GM19035 (cell line): ENCODE data around the gene CISD1.

Experiments
- ATAC-seq: cut with Tn5 transposase; IDR thresholded peaks from one replicate; pipeline ENCODE4 v1.9.1; 2021; ENCODE audit not compliant: unreplicated experiment

Gene CISD1

DNA sequence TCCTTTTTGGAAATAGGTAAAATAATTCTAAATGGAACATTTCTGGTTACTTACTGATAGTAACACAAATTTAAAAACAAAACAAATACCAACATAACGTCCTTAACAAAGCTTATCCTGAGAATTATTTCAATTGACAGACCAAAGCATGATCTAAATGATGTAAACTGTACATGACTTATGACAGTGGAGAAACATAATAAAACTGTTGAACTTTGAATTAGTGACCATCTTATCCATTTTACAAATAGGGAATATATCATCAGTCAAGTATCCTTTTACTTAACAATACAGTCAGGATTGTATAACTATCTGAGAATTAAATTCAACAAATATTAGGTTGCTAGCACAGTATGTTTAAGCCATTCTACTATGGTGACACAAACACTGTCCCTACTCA is 3.7 kb upstream of the CISD1 start:
- ATAC-seq, result no peak

DNA sequence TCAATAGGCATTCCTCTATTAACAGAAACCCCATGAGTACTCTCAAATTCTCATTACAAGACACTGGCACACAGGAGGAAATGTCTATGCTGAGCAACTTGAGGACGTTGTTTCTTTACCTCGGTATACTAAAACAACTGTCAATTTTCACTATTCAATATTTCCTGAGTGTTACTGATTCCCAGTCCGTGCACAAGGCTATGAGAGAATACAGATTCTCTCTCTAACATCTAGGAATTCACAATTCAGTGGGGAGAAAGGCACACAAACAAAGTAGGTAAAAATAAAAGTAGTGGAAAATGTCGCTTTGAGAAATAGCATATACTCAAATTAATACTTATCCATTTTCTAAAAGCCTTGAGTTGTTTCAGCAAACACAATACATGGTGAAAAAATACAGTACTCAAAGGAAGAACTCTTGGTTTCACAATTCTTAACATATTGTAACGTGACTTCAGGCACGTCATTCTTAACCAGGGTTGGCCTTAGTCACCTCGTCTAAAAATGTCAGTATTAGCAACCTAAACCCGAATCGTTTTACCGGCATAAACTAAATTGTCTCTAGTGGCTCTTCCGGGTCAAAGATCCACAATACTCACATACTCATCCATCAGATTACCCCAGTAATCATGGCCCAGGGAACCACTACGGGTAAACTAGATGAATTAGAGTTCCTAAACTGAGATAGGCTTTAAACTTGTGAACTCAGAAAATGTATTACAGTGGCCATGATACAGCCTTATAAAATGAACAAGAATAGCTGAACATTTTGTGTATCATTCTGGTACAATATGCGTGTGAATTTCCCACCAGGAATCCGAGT is 2.7 kb upstream of the CISD1 start:
- no peak for ATAC-seq

DNA sequence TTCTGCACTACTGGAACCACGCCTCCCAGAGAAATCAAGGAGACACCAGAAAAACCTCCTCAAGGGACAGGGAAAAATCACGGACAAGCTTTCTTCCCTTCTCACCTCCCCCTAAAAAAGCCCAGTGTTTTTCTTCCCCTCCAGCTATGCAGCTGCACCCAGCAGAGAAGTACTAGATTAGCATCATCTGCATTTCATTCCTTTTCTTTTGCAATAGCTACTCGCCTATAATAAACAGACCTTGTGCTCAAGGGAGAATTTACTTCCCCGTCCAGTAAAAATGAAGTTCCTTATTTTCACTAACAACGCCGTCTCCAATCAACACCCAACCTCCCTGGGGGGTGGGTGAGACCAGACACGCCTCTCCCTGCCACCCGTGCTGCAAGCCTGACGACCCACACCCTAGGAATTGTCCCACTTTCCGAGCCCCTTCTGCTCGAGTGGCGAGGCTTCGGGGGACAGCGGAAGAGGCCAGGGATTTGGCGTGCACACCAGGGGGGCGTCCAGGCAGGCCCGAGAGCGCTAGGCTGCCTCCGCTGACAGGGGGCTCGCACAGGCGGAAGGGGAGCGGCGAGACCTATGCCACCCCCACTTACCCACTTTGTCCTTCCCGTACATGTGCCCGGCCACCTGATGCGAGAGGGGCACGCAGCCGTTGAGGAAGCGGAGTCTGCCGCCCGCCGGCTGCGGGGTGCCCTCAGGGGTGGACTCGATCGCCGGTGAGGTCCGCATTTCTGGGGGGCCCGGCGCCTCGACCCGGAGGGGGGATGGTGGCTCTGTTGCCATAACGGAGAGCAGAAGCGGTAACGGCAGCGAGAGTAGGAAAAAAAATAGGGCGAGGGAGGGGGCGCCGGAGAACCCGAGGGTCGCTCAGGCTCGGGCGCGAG is 1.9 kb upstream of the CISD1 start:
- peak; percentile 12 for ATAC-seq

- peak; percentile 58 for ATAC-seq
Measured at GRCh38 chr10:58267713-58268453, 1.1 kb upstream of the CISD1 start, which contains the start of gene IPMK. Gene IPMK, minus strand, starts transcription at chr10:58267894. Its CDS starts 283 bp downstream, at chr10:58267611.

DNA sequence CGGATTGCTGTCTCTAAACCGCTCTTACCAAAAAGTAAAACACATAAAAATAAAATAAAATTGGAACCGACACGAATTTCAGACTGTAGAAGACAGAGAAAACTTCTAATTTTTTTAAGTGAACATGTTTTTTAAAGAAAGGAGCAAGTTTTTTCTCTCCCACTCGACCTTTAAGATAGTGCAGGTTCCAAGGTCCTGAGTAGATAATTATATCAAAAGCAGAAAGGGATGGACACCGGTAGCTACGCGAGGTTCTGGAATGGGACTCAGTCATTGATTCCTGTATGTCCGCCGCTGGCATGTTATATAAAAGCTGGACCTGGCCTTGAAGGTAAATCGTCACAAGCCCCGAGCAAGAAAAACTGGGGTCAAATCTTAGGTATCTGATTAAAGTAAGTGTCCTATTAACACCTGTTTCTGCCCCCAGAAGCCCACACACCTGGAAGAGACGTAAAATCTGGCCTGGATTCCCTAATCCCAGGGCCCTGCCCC is 462 bp upstream of the CISD1 start:
- ATAC-seq, result peak; percentile 1

GRCh38 chr10:58269782-58270290 is 874 bp downstream of the CISD1 start:
- ATAC-seq, result no peak

DNA sequence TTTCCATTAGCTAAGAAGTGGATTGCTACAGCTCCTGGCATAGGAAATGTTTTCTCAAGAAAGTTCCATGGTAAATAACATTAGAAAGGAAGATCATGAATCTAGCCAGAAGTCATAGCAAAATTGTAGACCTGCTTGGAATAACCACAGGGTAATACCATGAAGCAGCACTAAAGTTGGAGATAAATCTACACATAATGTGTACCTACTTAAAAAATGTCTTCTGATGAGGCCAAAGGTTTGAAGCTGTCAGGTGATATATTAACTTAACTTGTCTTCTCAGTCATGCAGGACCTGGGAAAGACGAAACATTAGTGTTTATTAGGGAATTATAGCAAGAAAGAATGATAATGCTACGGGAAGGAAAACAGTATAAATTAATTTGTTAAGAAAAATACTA is 6.3 kb downstream of the CISD1 start:
- no peak for ATAC-seq

GRCh38 chr10:58275908-58276307 is 6.9 kb downstream of the CISD1 start:
- ATAC-seq, result no peak

- no peak for ATAC-seq
Measured at GRCh38 chr10:58278274-58278961, 9.5 kb downstream of the CISD1 start.

GRCh38 chr10:58278962-58279307 is 10.0 kb downstream of the CISD1 start:
- no peak for ATAC-seq

GRCh38 chr10:58280477-58280876 is 11.5 kb downstream of the CISD1 start:
- ATAC-seq, result no peak

DNA sequence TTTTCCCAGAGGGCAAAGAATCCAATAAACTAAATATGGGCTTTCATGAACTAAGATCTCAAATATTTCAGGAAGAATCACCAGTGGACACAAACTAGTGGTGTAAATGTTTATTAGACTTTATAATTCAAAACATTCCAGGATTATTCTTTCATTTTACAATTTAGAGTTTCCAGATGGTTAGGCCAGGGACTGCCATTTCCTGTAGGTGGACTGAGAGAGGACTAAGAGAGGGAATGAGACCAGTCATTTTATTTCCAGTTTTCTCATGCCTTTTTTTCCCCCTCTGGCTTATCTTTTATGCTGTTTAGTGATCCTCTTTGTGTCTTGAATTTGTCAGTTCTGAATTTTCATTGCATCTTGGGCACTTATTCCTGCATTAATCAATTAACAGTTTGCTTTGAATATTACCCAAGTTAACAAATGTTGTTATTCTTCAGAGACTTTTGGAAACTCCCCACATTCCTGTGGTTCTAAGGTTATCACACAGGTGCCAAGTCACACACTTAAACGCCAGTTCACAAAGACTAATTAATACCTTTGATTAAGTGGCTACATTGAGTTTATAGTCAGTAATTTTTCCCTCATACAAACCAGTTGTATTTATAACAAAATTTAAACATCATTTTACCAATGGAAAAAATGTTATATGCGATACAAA is 12.3 kb downstream of the CISD1 start:
- ATAC-seq, result no peak

DNA sequence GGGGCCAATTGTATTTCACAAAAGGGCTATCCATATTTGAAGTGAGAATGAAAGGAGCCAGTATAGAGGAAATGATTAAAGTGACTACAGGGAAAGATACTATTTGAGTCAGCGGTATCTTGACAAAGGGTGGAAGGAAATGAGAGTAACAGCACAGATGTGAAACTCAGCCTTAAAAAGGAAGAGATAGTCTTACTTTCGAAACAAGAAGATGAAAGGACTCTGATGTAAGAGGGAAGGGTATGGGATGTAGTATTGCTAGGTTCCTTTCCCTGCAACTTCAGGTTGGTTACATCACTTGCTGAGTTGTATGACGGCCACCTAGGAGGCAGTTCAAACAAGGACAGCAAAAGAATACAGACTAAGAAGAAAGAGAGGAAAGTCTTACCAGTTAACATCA is 13.7 kb downstream of the CISD1 start:
- peak; percentile 99 for ATAC-seq

- ATAC-seq, result peak; percentile 94
Measured at GRCh38 chr10:58291538-58292174, 22.7 kb downstream of the CISD1 start.

DNA sequence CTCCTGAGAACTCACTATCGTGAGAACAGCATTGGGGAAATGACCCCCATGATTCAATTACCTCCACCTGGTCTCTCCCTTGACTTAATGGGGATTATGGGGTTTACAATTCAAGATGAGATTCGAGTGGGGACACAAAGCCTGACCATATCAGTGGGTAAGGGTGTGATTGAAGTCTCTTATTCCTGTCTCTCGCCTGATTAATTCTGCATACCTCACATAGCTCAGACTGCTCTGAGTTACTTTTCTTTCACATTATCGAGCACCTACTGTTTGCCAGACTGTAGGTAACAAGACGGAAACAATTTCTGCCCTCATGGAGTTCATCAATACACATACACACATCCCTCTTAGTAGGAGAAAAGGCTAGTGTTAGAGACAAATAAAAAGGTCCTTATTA is 25.0 kb downstream of the CISD1 start:
- ATAC-seq, result no peak

DNA sequence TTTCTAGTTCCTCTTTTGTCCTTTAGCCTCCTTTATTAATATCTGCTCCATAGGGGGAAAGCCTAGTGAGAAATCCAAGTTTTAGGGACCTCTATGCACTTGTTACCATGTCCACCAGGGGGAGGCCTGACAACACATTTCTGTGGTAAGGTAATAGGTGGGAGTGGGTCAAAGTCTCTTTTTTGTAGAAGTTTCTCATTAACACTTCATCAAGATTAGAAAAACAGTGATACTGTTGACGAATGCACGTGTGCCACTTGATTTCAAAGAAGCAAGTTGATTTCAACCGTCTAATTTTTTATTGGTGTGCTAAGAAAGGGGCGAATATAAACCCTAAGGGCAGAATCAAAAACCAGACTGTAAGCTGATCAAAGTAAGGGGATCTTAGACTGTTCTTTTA is 30.6 kb downstream of the CISD1 start:
- ATAC-seq, result peak; percentile 94

DNA sequence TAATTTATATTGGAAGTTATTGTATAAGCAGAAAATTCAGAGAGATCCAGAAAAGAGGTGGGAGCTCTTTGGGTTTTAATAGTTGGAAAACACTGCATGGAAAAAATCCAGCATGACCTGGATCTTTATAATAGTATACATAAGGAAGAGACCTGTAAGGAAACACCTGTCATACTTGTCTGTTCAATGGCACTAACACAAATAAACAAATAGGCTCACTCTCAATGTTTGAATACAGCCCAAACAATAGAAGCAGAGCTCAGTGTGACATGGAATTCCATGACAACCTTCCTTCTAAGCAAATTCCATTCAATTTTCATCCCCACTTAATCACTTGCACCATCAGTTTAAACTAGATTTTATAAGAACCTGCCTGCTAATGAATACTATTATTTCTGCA is 31.7 kb downstream of the CISD1 start:
- no peak for ATAC-seq

DNA sequence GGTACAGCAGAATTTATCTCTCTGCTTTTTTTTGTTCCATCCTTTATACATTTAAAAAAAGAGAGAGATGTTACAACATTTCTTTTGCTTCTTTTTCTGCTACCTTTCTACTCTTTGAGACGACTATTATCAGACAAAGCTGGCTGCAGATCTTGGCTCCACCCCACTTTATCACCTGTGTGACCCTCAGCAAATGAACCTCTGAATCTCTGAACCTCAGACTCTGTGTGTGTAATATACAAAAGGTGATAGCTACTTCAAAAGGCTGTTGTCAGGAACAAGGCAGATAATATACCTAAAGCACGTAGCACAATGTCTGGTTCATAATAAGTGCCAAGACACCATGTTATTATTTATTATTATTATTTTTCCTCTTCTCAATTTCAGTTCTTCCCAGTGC is 33.3 kb downstream of the CISD1 start:
- ATAC-seq, result no peak

- no peak for ATAC-seq
Measured at GRCh38 chr10:58304099-58304633, 35.2 kb downstream of the CISD1 start.
